Fibroblast of lung (primary cell): ENCODE measurements around the gene SEC16A. TPM values are rescaled to one million over a fixed set of nuclear protein-coding genes. Genes with fewer than 3 reads are reported as not detected.

ENCODE experiments used
- DNase-seq, 2 donors: peaks; one replicate each; pipeline versions ENCODE4 v3.0.0 to v3.0.0-alpha.2; 2010; ENCODE audit warnings: low read depth in 2 of 2
- H2AFZ ChIP-seq: 2 replicates; pipeline ENCODE4 v1.5.1; 2012; ENCODE audit warnings: low read length, control low read depth, inconsistent platforms
- H3K27ac ChIP-seq: 2 replicates; pipeline ENCODE4 v1.5.1; 2011; ENCODE audit warnings: low read length, control low read depth; ENCODE audit not compliant: insufficient read depth
- H3K27me3 ChIP-seq: 2 replicates; pipeline ENCODE4 v1.5.1; 2011; ENCODE audit warnings: mild to moderate bottlenecking, low read length; ENCODE audit not compliant: control insufficient read depth, insufficient read depth
- H3K36me3 ChIP-seq: 2 replicates; pipeline ENCODE4 v1.5.1; 2011; ENCODE audit warnings: low read length; ENCODE audit not compliant: control insufficient read depth, insufficient read depth
- H3K4me1 ChIP-seq: 2 replicates; pipeline ENCODE4 v1.5.1; 2011; ENCODE audit warnings: low read length; ENCODE audit not compliant: control insufficient read depth, insufficient read depth; ENCODE audit errors: extremely low read depth
- H3K4me2 ChIP-seq: 2 replicates; pipeline ENCODE4 v1.5.1; 2011; ENCODE audit warnings: low read length, control low read depth; ENCODE audit not compliant: insufficient read depth; ENCODE audit errors: extremely low read depth
- H3K4me3 ChIP-seq, 4 experiments: fragments of 200-600 bp in 1 of 4; sonication (generic) in 1 of 4; replicated peaks in 1 of 4; 2 replicates each; pipeline ENCODE4 v1.5.1; 2011 to 2016; ENCODE audit warnings: low read length in 4 of 4, low read depth in 3 of 4, mild to moderate bottlenecking in 3 of 4, control low read depth in 2 of 4, inconsistent platforms in 1 of 4, mixed read lengths in 1 of 4; ENCODE audit not compliant: insufficient read depth in 1 of 4; ENCODE audit errors: control extremely low read depth in 1 of 4
- H3K79me2 ChIP-seq: 2 replicates; pipeline ENCODE4 v1.5.1; 2012; ENCODE audit warnings: mild to moderate bottlenecking, low read length, inconsistent platforms; ENCODE audit not compliant: control insufficient read depth, insufficient read depth
- H3K9ac ChIP-seq: 2 replicates; pipeline ENCODE4 v1.5.1; 2011; ENCODE audit warnings: mild to moderate bottlenecking, low read length, control low read depth; ENCODE audit not compliant: insufficient read depth
- H3K9me3 ChIP-seq: 2 replicates; pipeline ENCODE4 v1.5.1; 2012; ENCODE audit warnings: low read depth, low read length; ENCODE audit not compliant: control insufficient read depth, insufficient read depth
- H4K20me1 ChIP-seq: 2 replicates; pipeline ENCODE4 v1.5.1; 2011; ENCODE audit warnings: low read length; ENCODE audit not compliant: control insufficient read depth, insufficient read depth; ENCODE audit errors: extremely low read depth
- EZH2 ChIP-seq: IDR thresholded peaks from 2 replicates; pipeline ENCODE4 v1.5.1; 2012; ENCODE audit warnings: low read length, control low read depth, mild to moderate bottlenecking; ENCODE audit errors: missing control alignments
- polyA plus RNA-seq, 2 donors: library from polyadenylated mRNA; depleted of rRNA in 1 of 2; stranded (reverse) in 1 of 2; unstranded in 1 of 2; fragments of >200 nt; gene quantifications; 2 replicates each; pipeline ENCODE4 v1.2.1, GENCODE V29; 2011 to 2012; ENCODE audit warnings: missing spikeins in 1 of 2
- total RNA-seq: library from RNA; depleted of rRNA; stranded (reverse); fragments of >200 nt; gene quantifications from 2 replicates; pipeline ENCODE4 v1.2.1, GENCODE V29; 2014
- TF ChIP-seq, protein P1 (sequence below), 2 donors: IDR thresholded peaks in 1 of 2; conservative IDR thresholded peaks in 1 of 2; 1 replicate in 1 of 2; 2 replicates in 1 of 2; pipeline ENCODE4 v1.5.1; 2011 to 2012; ENCODE audit warnings: low read length in 2 of 2, control low read depth in 1 of 2, inconsistent platforms in 1 of 2, low read depth in 1 of 2, mild to moderate bottlenecking in 1 of 2

SEC16A gene
- total and polyA plus RNA-seq, 2 donors (not counting 1 experiment from before 2014, with no cell fraction given), result 17.8 to 23.9 TPM

DNA sequence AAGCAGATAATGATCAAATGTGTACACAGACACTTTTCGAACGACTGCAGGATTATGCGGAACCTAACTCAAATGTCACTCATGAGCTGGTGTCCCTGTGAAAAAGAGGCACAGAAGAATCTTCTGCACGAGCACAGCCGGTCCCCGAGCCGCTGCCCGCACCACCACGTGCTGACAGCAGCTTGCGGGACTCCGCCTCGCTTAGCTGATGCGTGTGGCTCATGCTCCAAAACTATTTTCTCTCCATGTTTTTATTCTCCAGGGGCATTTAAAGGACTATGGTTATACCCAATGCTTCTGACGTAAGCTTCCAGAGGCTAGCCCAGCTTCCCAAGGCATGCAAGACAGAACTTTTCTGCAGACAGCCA is 9.5 kb downstream of the SEC16A start:
- H3K36me3 ChIP-seq, result peaks cover 66% of the 10 kb centered on the region
- TF ChIP-seq EZH2, result no peak

DNA sequence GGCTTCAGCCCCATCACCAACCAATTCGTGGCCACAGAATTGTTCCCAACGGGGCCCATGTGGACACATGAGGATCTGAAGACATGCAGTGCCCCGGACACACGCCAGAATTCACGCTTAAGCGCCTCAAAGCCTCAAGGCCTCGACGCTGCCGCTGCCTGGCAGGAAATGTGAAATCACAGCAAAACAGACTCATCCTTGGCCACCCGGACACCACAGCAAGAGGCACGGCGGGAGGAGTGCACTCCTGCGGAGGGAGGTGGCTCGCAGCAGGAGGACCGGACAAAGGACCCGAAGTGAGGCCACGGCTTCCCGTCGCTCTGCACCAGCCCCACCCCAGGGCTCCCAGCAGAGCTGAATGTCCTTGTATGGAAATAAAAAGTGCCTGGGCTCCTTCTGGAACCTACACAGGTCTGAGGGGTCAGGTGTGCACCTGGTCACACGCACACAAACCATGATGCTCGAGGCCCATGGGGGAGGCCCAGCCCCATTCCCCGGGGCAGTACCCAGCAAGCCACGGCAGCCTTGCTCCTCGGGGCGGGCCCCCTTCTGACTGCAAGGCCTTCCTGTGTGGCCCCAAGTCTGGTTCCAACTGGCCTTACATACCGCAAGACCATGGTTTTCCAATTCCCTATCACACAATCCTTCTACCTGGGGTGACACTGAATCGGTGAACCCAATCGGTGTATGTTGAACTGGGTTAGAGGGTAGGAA is 10.0 kb downstream of the SEC16A start:
- no peak overlapping the region for H2AFZ ChIP-seq
- no peak overlapping the region for H3K4me3 ChIP-seq
- H3K4me2 ChIP-seq, result no peak overlapping the region
- H3K4me1 ChIP-seq, result no peaks in the 10 kb centered on the region
- peaks cover 53% of the 10 kb centered on the region for H3K79me2 ChIP-seq
- no peaks in the 10 kb centered on the region for H4K20me1 ChIP-seq
- no peak for TF ChIP-seq EZH2
- TF ChIP-seq, protein P1, sequence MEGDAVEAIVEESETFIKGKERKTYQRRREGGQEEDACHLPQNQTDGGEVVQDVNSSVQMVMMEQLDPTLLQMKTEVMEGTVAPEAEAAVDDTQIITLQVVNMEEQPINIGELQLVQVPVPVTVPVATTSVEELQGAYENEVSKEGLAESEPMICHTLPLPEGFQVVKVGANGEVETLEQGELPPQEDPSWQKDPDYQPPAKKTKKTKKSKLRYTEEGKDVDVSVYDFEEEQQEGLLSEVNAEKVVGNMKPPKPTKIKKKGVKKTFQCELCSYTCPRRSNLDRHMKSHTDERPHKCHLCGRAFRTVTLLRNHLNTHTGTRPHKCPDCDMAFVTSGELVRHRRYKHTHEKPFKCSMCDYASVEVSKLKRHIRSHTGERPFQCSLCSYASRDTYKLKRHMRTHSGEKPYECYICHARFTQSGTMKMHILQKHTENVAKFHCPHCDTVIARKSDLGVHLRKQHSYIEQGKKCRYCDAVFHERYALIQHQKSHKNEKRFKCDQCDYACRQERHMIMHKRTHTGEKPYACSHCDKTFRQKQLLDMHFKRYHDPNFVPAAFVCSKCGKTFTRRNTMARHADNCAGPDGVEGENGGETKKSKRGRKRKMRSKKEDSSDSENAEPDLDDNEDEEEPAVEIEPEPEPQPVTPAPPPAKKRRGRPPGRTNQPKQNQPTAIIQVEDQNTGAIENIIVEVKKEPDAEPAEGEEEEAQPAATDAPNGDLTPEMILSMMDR (conservative IDR thresholded peaks at IDR 0.05 in 1 of 2, IDR thresholded peaks at IDR 0.05 in 1 of 2; ENCODE audit: low read depth in 1 of 2, low read length in 2 of 2), result no peak
- H3K9ac ChIP-seq, result no peak overlapping the region
- no peak overlapping the region for H3K27ac ChIP-seq
- H3K27me3 ChIP-seq, result no peaks in the 10 kb centered on the region
- DNase-seq, result no peak
- peaks cover 71% of the 10 kb centered on the region for H3K36me3 ChIP-seq
- no peaks in the 10 kb centered on the region for H3K9me3 ChIP-seq

More for the DNA sequence above, 9.5 kb downstream of the SEC16A start:
- no peak overlapping the region for H3K4me3 ChIP-seq
- H3K4me2 ChIP-seq, result no peak overlapping the region
- no peak overlapping the region for H3K27ac ChIP-seq
- H2AFZ ChIP-seq, result no peak overlapping the region
- H3K4me1 ChIP-seq, result no peaks in the 10 kb centered on the region
- DNase-seq, result no peak
- H3K9me3 ChIP-seq, result no peaks in the 10 kb centered on the region
- H4K20me1 ChIP-seq, result no peaks in the 10 kb centered on the region
- no peaks in the 10 kb centered on the region for H3K27me3 ChIP-seq
- H3K79me2 ChIP-seq, result peaks cover 58% of the 10 kb centered on the region
- H3K9ac ChIP-seq, result no peak overlapping the region

DNA sequence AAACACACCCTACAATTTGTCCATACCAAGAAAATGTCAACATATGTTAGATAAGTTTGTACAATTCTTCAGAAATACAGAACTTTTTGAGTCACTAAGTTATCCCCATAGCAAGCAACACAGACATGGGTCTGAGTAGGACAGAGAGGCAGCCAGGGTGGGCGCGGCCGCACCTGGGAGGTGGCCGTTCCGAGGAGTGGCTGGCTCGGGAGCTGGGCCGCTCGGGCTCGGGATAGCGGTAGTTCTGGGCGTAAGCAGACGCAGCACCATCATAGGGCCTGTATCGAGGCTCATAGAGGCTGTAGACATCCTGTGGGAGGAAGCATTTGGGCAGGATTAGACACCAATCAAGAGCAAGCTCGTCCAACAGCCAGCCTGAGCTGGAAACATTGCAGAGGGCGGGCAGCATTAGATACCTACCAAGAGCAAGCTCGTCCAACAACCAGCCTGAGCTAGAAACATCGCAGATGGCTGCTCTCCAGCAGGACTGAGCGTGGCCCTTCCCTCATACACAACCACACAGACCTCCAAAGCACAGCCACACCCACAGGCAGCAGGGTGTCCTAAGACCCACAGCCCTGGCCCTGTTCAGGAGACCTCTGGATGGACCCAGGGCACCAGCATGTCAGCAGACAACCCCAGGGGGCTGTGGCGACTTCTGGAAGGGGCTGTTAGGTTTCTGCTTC is 10.9 kb downstream of the SEC16A start:
- Histone ChIP-seq H3K9ac (no peak overlapping the region), H3K4me3 (no peak overlapping the region), H3K79me2 (peaks cover 45% of the 10 kb centered on the region), H3K36me3 (peaks cover 72% of the 10 kb centered on the region), H2AFZ (no peak overlapping the region), H3K27me3 (no peaks in the 10 kb centered on the region), H3K4me1 (no peaks in the 10 kb centered on the region), H4K20me1 (no peaks in the 10 kb centered on the region), H3K4me2 (no peak overlapping the region), H3K9me3 (no peaks in the 10 kb centered on the region), H3K27ac (no peak overlapping the region)
- no peak for DNase-seq
- TF ChIP-seq, protein P1 (conservative IDR thresholded peaks at IDR 0.05 in 1 of 2, IDR thresholded peaks at IDR 0.05 in 1 of 2; ENCODE audit: low read depth in 1 of 2, low read length in 2 of 2), result no peak
- TF ChIP-seq EZH2, result no peak
